GM12873 (cell line): ENCODE results near the gene SELENOH.

ENCODE experiments used
- CTCF ChIP-seq: IDR thresholded peaks from 2 replicates; pipeline ENCODE4 v1.5.1; 2012; ENCODE audit warnings: low read depth, mild to moderate bottlenecking, moderate library complexity, low read length, control low read depth; ENCODE audit not compliant: insufficient read depth; ENCODE audit errors: missing control alignments

Gene SELENOH

GRCh38 chr11:57752954-57753353, 11.7 kb downstream of the SELENOH start:
- TF ChIP-seq CTCF: no peak

- no peak for TF ChIP-seq CTCF
Measured at GRCh38 chr11:57758174-57758573, 16.9 kb downstream of the SELENOH start.

DNA sequence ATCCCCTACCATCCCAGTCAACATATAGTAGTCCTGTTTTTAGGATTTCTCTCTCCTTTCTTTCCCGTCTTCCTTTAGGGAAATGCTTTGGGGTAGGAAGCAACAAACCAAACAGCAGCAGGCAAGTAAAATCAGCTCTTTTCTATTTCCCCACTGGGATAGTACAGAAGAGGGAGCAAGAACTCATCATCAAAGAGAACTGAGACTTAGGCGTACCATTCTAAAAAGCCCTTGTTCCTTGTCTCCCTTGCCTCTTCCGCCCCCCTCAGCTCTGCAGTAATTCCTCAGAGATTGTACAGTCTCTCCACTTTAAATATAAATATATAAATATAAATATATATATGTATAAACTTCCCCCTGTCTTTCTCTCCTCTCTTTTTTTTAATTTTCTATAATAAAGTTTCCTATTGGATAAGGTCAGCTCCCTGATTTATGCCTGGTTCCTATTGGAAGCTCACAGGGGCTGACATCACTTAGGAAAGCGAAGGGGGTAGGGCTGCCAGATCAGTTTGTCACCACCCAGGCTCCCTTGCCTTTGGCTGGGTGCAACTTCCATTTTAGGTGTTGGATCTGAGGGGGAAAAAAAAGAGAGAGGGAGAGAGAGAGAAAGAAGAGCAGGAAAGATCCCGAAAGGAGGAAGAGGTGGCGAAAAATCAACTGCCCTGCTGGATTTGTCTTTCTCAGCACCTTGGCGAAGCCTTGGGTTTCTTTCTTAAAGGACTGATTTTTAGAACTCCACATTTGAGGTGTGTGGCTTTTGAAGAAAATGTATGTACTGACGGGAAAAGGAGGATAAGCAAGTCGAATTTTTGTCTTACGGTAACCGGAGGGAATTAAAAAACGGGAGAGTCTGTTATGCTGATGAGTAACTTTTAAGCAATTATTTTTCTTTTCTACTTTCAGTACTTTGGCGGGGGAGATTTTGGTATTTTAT, 20.3 kb downstream of the SELENOH start, which contains the start of gene CTNND1:
CTNND1 (plus strand) TSS at position 502 of the 934 bp plus-strand sequence. CDS start 29,677 bp downstream, outside the sequence.
- no peak for TF ChIP-seq CTCF

DNA sequence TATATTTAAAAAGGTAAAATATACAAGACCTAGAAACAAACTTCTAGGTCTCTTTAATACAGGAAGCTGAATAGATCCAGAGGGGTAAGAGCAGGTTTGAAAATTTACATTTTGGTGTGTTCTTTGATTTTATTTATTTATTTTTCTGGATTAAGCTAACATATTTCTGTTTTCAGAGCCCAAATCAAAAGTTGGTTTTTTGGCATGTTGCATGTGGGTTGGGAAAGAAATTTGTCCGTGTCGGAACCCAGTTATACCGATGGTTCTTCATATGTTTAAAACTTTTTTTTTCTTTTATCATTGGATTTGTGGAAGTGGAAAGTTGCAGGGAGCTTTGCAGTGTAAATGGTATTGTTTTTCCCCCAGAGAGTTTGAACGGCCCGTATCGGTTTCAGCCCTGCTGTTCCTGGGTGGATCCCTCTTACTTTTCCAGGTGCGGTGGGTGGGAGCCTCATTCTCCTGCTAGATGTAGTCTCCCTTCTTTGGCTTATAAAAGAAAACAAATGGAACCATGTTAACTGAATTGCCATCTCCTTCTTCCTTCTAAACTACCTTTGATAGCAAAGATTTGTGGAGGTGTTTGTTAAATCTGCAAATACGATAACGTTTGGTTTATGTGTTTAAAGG, 21.1 kb downstream of the SELENOH start:
- TF ChIP-seq CTCF: no peak

- no peak for TF ChIP-seq CTCF
Measured at GRCh38 chr11:57763568-57763967, 22.3 kb downstream of the SELENOH start.

- TF ChIP-seq CTCF: no peak
Measured at GRCh38 chr11:57764021-57764420, 22.7 kb downstream of the SELENOH start.

- TF ChIP-seq CTCF: no peak
Measured at GRCh38 chr11:57764566-57764965, 23.3 kb downstream of the SELENOH start.
